ENCODE data around the gene HS3ST4. TPM values are rescaled to one million over a fixed set of nuclear protein-coding genes. Genes with fewer than 3 reads are reported as not detected.

The HS3ST4 gene
- total RNA-seq, 2 donors from 2014 or later = not detected

- no peaks in the 10 kb centered on the region for H3K9me3 ChIP-seq
- DNase-seq = no peak
- TF ChIP-seq CTCF (IDR thresholded peaks at IDR 0.05) = no peak
- intact Hi-C loops (cut with DNase I) = no loop called here
- no peaks in the 10 kb centered on the region for H3K27me3 ChIP-seq
- H3K27ac ChIP-seq = no peak overlapping the region
- H3K4me1 ChIP-seq = no peaks in the 10 kb centered on the region
- H3K36me3 ChIP-seq = no peaks in the 10 kb centered on the region
- H3K9ac ChIP-seq (ENCODE audit: low read depth in 2 of 2, low read length in 2 of 2) = no peak overlapping the region
- no peak overlapping the region for H3K4me3 ChIP-seq
These were observed 485.7 kb downstream of the HS3ST4 start for GRCh38 chr16:26177438-26177837.

GRCh38 chr16:26178298-26178697, 486.5 kb downstream of the HS3ST4 start:
- intact Hi-C loops (cut with DNase I) = no loop called here
- Histone ChIP-seq H3K36me3 (no peaks in the 10 kb centered on the region), H3K4me3 (no peak overlapping the region), H3K27ac (no peak overlapping the region), H3K27me3 (no peaks in the 10 kb centered on the region), H3K9me3 (no peaks in the 10 kb centered on the region), H3K4me1 (no peaks in the 10 kb centered on the region), H3K9ac (ENCODE audit: low read depth in 2 of 2, low read length in 2 of 2) (no peak overlapping the region)
- no peak for TF ChIP-seq CTCF (IDR thresholded peaks at IDR 0.05)
- DNase-seq = no peak

GRCh38 chr16:26186091-26186615, 494.4 kb downstream of the HS3ST4 start:
- TF ChIP-seq CTCF (IDR thresholded peaks at IDR 0.05) = no peak
- H3K36me3 ChIP-seq = no peaks in the 10 kb centered on the region
- no peak overlapping the region for H3K4me3 ChIP-seq
- no peak for DNase-seq
- no peak overlapping the region for H3K9ac ChIP-seq (ENCODE audit: low read depth in 2 of 2, low read length in 2 of 2)
- no peak overlapping the region for H3K27ac ChIP-seq
- H3K4me1 ChIP-seq = no peaks in the 10 kb centered on the region
- H3K27me3 ChIP-seq = no peaks in the 10 kb centered on the region
- H3K9me3 ChIP-seq = no peaks in the 10 kb centered on the region
- intact Hi-C loops (cut with DNase I) = no loop called here

Small RNA genes within 50 kb of the gene (microRNA-seq; reads per million reads assigned to microRNA genes)
- gene MIR548W = not detected
